CD4-positive, alpha-beta T cell (primary cell): ENCODE data around the gene ATP6V0E2. TPM values are rescaled to one million over a fixed set of nuclear protein-coding genes. Genes with fewer than 3 reads are reported as not detected.
"Not testable (repeated sequence)": the region's sequence is repeated elsewhere in the genome, so short reads cannot be mapped to it uniquely, and the experiment has no call there.

Experiments
- ATAC-seq: fragments of 200-7000 bp; cut with Tn5 transposase; one replicate; pipeline ENCODE4 v1.10.0; 2022; ENCODE audit warnings: mild to moderate bottlenecking; ENCODE audit not compliant: poor library complexity
- CTCF ChIA-PET: fragments of 350-600 bp; sonication (Branson Sonifier 250); formaldehyde crosslinking; loops from one replicate; lab custom pipeline; 2021; ENCODE audit warnings: antibody characterized with exemption, inconsistent platforms; lab: Charles Lee
- POLR2A ChIA-PET: fragments of 350-600 bp; sonication (Branson Sonifier 250); formaldehyde crosslinking; loops from one replicate; lab custom pipeline; 2021; ENCODE audit warnings: antibody characterized with exemption, inconsistent platforms; lab: Charles Lee
- DNase-seq, 14 experiments: peaks; one replicate each; pipeline ENCODE4 v3.0.0-alpha.2; 2013 to 2020; ENCODE audit warnings: mixed read lengths in 2 of 14
- H3K27ac ChIP-seq, 2 donors: one replicate each; pipeline versions ENCODE4 v1.5.1 to v1.7.0; 2013; ENCODE audit warnings: low read length in 2 of 2, low read depth in 1 of 2, mild to moderate bottlenecking in 1 of 2
- H3K27me3 ChIP-seq, 2 experiments: 1 replicate in 1 of 2; 2 replicates in 1 of 2; pipeline versions ENCODE4 v1.6.1 to v1.7.0; 2013; ENCODE audit warnings: low read length in 2 of 2, control low read depth in 1 of 2, mild to moderate bottlenecking in 1 of 2, moderate library complexity in 1 of 2; ENCODE audit not compliant: insufficient read depth in 2 of 2, control insufficient read depth in 1 of 2
- H3K36me3 ChIP-seq: one replicate; pipeline ENCODE4 v1.6.1; 2013; ENCODE audit warnings: low read length, control low read depth; ENCODE audit not compliant: insufficient read depth
- H3K4me1 ChIP-seq: one replicate; pipeline ENCODE4 v1.6.1; 2013; ENCODE audit warnings: low read length, control low read depth; ENCODE audit not compliant: insufficient read depth
- H3K4me3 ChIP-seq: one replicate; pipeline ENCODE4 v1.5.1; 2013; ENCODE audit warnings: mild to moderate bottlenecking, low read length, moderate library complexity
- H3K9me3 ChIP-seq, 2 experiments: 1 replicate in 1 of 2; 2 replicates in 1 of 2; pipeline versions ENCODE4 v1.6.1 to v1.7.0; 2013; ENCODE audit warnings: low read length in 2 of 2, mild to moderate bottlenecking in 2 of 2, control low read depth in 1 of 2, moderate library complexity in 1 of 2; ENCODE audit not compliant: control insufficient read depth in 1 of 2, insufficient read depth in 1 of 2
- H3K27ac Mint-ChIP-seq: one replicate; pipeline ENCODE4 v1.8.0; 2020; ENCODE audit warnings: mixed read lengths
- H3K27me3 Mint-ChIP-seq: one replicate; pipeline ENCODE4 v1.8.0; 2021; ENCODE audit warnings: mixed read lengths
- H3K36me3 Mint-ChIP-seq: one replicate; pipeline ENCODE4 v1.8.0; 2021; ENCODE audit warnings: low read depth, mixed read lengths
- H3K4me1 Mint-ChIP-seq: one replicate; pipeline ENCODE4 v1.8.0; 2021; ENCODE audit warnings: low read depth, mixed read lengths
- H3K4me3 Mint-ChIP-seq: one replicate; pipeline ENCODE4 v1.8.0; 2020; ENCODE audit warnings: mild to moderate bottlenecking, mixed read lengths
- H3K9me3 Mint-ChIP-seq: one replicate; pipeline ENCODE4 v1.8.0; 2020; ENCODE audit warnings: mixed read lengths
- intact Hi-C, 2 experiments: fragments of 100-400 bp; cut with DNase I in 1 of 2; cut with micrococcal nuclease in 1 of 2; formaldehyde crosslinking; loops; one replicate each; pipeline versions ENCODE4 v1.15.1 to v1.9.0; 2023 to 2025; cut with DNase I, micrococcal nuclease
- total RNA-seq, 174 experiments: library from RNA in 2 of 174; stranded (reverse) in 2 of 174; gene quantifications; one replicate each; pipeline ENCODE4 v1.2.3 and lab custom pipeline; 2021 to 2026

The ATP6V0E2 gene
- total RNA-seq, 2 experiments from 2014 or later, result 23.2 to 24.9 TPM

DNA sequence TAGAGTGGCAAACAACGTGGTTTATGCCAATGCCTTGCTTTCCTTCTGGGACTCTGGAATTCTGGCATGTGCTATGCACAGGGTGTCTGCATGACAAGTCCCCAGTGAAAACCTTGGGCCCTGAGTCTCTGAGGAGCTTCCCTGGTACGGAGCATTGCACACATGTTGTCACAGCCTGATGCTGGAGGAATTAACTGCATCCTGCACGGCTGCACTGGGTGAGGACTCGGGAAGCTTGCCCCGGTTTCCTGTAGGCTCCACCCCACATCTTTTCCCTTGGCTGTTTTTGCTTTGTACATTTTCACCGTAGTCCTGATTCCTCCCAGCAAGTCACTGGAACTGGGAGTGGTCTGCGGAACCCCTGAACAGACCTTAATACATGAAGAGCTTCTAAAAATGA, 52.6 kb downstream of the ATP6V0E2 start:
- H3K27ac Mint-ChIP-seq, H3K36me3 Mint-ChIP-seq, H3K9me3 ChIP-seq, POLR2A ChIA-PET, ATAC-seq, intact Hi-C loops, H3K4me1 Mint-ChIP-seq, H3K36me3 ChIP-seq, H3K27ac ChIP-seq, H3K4me3 ChIP-seq, H3K4me1 ChIP-seq, H3K27me3 ChIP-seq, H3K9me3 Mint-ChIP-seq, H3K4me3 Mint-ChIP-seq, H3K27me3 Mint-ChIP-seq, DNase-seq, CTCF ChIA-PET: not testable (repeated sequence)

Other genes with a start within 250 kb of the ATP6V0E2 start
- gene ZNF467, start 100.4 kb upstream of the ATP6V0E2 start, total RNA-seq, result 1 to 10 TPM; 4.1 to 4.3 TPM
- 10 to 100 TPM; 25.6 to 26.6 TPM for gene ZNF862, start 35.6 kb upstream of the ATP6V0E2 start, total RNA-seq